Measurements from ENCODE around the gene FOXN3. TPM values are rescaled to one million over a fixed set of nuclear protein-coding genes. Genes with fewer than 3 reads are reported as not detected.

FOXN3 gene
- total RNA-seq, 6 experiments from 2014 or later: 31.9 to 43.4 (median 37.9) TPM

DNA sequence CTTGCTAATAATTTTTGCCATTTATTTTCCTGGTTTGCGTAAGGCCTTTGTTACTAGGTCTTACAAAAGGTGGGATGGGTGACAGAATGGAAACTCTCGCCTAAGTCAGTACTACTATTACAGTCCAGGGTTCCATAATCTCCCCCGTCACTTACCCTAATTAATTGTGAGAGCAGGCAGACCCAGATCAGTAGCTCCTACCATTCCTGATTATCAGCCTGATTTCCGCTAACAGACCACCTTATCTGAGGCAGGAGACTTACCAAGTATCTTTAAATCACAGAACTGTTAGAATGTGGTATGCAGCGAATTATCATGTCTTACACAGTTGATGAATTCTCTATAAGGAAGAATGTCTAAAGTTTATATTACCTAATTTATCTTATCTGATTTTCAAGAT is 234.7 kb downstream of the FOXN3 start:
- peaks cover 38% of the 10 kb centered on the region for H3K4me1 Mint-ChIP-seq (ENCODE audit: low read depth)
- TF ChIP-seq, protein P1, sequence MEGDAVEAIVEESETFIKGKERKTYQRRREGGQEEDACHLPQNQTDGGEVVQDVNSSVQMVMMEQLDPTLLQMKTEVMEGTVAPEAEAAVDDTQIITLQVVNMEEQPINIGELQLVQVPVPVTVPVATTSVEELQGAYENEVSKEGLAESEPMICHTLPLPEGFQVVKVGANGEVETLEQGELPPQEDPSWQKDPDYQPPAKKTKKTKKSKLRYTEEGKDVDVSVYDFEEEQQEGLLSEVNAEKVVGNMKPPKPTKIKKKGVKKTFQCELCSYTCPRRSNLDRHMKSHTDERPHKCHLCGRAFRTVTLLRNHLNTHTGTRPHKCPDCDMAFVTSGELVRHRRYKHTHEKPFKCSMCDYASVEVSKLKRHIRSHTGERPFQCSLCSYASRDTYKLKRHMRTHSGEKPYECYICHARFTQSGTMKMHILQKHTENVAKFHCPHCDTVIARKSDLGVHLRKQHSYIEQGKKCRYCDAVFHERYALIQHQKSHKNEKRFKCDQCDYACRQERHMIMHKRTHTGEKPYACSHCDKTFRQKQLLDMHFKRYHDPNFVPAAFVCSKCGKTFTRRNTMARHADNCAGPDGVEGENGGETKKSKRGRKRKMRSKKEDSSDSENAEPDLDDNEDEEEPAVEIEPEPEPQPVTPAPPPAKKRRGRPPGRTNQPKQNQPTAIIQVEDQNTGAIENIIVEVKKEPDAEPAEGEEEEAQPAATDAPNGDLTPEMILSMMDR (IDR thresholded peaks at IDR 0.05): no peak
- no peak for DNase-seq
- no peaks in the 10 kb centered on the region for H3K9me3 Mint-ChIP-seq
- H3K27me3 Mint-ChIP-seq (ENCODE audit: insufficient read depth): peaks cover 2% of the 10 kb centered on the region
- H3K4me3 Mint-ChIP-seq: no peak overlapping the region
- H3K36me3 Mint-ChIP-seq (ENCODE audit: low read depth): peaks cover 6% of the 10 kb centered on the region
- no peak overlapping the region for H3K27ac Mint-ChIP-seq

DNA sequence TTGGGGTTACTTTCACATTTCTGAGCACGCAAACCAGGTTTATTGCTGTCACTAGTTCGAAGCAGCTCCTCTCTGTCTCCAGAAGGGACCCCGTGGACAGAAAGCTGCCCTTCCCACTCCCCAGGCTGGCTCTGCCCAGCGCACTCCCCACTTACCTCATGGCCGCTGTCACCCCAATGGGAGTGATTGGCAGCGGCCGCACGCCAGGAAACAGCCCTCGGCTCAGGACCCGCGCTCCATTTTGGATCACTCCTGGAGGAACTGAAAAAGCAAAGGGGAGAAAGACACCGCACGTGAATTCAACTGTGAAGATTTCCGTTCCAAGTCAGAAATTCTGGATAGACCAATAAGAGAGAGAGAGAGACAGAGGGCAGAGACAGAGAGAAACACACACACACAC is 236.5 kb downstream of the FOXN3 start:
- H3K9me3 Mint-ChIP-seq: no peaks in the 10 kb centered on the region
- TF ChIP-seq, protein P1 (IDR thresholded peaks at IDR 0.05): no peak
- H3K4me1 Mint-ChIP-seq (ENCODE audit: low read depth): peaks cover 23% of the 10 kb centered on the region
- no peak for DNase-seq
- peaks cover 2% of the 10 kb centered on the region for H3K27me3 Mint-ChIP-seq (ENCODE audit: insufficient read depth)
- peaks cover 6% of the 10 kb centered on the region for H3K36me3 Mint-ChIP-seq (ENCODE audit: low read depth)
- H3K27ac Mint-ChIP-seq: no peak overlapping the region
- H3K4me3 Mint-ChIP-seq: no peak overlapping the region

DNA sequence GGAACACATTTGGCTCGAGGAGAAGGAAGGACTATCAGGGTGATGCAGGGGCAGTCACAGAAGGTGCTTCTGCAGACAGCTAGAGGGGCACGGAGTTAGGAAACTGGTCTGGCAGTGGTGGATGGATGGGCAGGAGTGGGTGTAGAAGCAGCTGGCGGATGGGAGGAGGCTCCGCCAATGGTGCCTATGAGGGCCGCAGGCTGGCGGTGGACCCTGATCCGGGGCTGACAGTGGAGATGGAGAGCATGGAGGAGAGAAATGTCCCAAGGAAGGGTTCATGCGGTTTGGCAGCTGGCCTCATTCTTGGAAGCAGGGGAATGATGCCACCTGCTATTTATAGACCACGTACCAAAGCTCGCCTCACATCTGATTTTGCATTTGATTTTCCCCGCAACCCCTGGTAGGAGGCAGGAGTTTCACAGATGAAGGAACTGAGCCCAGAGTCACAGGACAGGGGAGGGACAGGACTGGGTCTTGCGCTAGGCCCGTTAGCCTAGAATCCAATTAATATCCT is 237.1 kb downstream of the FOXN3 start:
- Mint-ChIP-seq H3K4me3 (no peak overlapping the region), H3K36me3 (ENCODE audit: low read depth) (peaks cover 6% of the 10 kb centered on the region), H3K4me1 (ENCODE audit: low read depth) (peaks cover 20% of the 10 kb centered on the region), H3K27me3 (ENCODE audit: insufficient read depth) (peaks cover 2% of the 10 kb centered on the region), H3K27ac (no peak overlapping the region; the same call in 1 of the 2 replicates), H3K9me3 (no peaks in the 10 kb centered on the region)
- TF ChIP-seq, protein P1 (IDR thresholded peaks at IDR 0.05): no peak
- DNase-seq: no peak

DNA sequence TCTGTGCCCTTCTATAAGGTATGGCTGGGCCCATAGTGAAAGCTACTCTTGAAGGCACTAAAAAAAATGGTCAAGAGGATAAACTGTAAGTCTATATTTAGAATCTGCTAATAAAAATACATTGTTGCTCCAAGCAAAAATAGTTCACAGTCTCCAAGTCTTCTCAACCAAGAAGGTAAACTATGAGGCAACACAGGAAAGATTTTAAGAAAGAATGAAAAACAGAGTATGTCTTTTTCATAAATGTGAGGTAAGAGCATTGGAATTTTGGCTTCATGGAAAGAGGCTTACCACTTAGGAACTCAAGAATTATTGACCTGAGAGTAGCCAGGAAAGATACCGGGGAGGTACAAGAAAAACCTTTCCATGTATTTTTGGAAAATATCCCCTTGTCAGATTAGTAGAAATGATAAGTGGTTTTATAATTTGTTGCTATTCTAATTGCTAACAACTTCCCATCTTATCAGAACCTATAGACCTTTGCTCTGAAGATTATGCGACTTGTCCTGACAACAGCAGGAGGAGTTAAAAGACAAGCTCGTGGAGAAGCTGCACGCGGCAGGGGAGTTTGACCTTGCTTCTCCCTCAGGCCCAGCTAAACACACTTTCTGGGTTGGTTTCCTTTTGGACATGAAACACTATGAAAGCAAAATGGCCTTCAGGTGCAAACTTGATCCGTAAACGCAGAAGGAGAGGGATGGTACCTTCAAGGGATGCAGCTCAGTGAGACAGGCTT is 238.1 kb downstream of the FOXN3 start:
- H3K36me3 Mint-ChIP-seq (ENCODE audit: low read depth): peaks cover 6% of the 10 kb centered on the region
- peak; percentile 25 for DNase-seq
- no peaks in the 10 kb centered on the region for H3K9me3 Mint-ChIP-seq
- no peak overlapping the region for H3K4me3 Mint-ChIP-seq
- TF ChIP-seq, protein P1 (IDR thresholded peaks at IDR 0.05): no peak
- H3K4me1 Mint-ChIP-seq (ENCODE audit: low read depth): peaks cover 20% of the 10 kb centered on the region
- H3K27me3 Mint-ChIP-seq (ENCODE audit: insufficient read depth): peaks cover 3% of the 10 kb centered on the region
- H3K27ac Mint-ChIP-seq: no peak overlapping the region; the same call in 1 of the 2 replicates

DNA sequence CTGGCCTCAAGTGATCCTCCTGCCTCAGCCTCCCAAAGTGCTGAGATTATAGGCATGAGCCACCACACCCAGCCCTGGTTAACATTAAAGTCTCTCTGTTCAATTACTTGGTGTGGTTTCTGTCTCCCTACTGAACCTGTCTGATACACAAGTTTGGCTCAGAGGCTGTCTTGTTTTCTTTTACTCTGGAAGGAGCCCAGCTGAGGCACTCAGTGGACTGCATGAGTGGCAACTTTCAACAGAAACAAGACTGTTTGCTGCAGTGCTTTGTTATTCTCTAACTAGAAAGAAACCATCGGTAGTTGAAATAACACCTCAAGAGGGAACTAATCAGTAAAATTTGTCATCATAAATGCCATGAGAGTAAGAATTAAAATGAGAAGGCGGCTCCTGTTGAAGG is 238.7 kb downstream of the FOXN3 start:
- H3K27ac Mint-ChIP-seq: peak overlapping the region; percentile 52; the same call in 1 of the 2 replicates
- H3K9me3 Mint-ChIP-seq: no peaks in the 10 kb centered on the region
- peaks cover 20% of the 10 kb centered on the region for H3K4me1 Mint-ChIP-seq (ENCODE audit: low read depth)
- peaks cover 3% of the 10 kb centered on the region for H3K27me3 Mint-ChIP-seq (ENCODE audit: insufficient read depth)
- TF ChIP-seq, protein P1 (IDR thresholded peaks at IDR 0.05): no peak
- no peak overlapping the region for H3K4me3 Mint-ChIP-seq
- DNase-seq: no peak
- peaks cover 6% of the 10 kb centered on the region for H3K36me3 Mint-ChIP-seq (ENCODE audit: low read depth)

All from HFFc6 (cell line).